ENCODE results near the gene MARCKSL1. TPM values are rescaled to one million over a fixed set of nuclear protein-coding genes. Genes with fewer than 3 reads are reported as not detected.

MARCKSL1 gene
- total RNA-seq, 1 experiment from 2014 or later = 457 TPM

DNA sequence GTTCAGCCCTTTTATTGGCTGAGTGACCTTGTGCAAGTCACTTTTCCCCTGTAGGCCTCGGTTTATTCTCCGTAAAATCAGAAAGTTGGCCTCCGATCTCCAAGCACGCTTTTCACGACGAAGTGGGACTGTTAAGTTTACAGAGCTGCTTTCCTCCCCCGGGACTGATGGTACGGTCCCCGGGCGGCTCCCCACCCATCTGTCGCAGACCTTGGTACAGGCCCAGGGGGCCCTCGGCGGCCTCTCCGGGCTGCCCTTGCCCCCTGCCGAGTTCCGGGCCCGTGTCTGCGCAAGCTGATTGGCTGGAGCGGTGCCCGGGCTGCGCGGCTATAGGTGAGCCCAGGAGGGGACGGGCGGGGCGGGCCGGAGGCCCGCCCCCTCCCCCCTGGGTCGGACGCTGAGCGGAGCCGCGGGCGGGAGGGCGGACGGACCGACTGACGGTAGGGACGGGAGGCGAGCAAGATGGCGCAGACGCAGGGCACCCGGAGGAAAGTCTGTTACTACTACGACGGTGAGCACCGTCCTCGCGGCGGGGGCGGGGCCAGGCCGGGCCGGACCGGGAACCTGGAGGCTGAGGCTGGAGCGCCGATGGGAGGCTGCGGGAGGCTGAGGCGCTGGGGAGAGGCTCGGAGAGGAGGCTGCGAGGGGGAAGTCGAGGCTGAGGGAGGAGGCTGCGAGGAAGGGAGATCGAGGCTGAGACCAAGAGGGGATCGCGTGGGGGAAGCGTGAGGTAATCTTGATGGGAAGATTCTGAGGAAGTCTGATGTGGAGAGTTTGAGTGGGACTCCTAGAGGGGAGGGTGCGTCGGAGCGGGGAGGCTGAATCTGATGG, 44.1 kb downstream of the MARCKSL1 start, which contains the start of gene HDAC1:
TSS of gene HDAC1 (plus strand) at position 376 of the 831 bp plus-strand sequence. CDS start at position 463, 87 bp downstream.
- no peak within 1 kb of the TSS for H2BK120ac ChIP-seq (ENCODE audit: low read depth, low read length, poor library complexity, severe bottlenecking)
- H3K79me1 ChIP-seq (ENCODE audit: insufficient read depth, low read depth, low read length, poor library complexity, severe bottlenecking) = peaks cover 10% of the 10 kb centered on the region
- H2AK5ac ChIP-seq (ENCODE audit: insufficient read length, low read length) = no peak within 1 kb of the TSS
- H3K23me2 ChIP-seq (ENCODE audit: insufficient read length, low read depth, low read length, poor library complexity, severe bottlenecking) = peaks cover 5% of the 10 kb centered on the region
- H2BK20ac ChIP-seq (ENCODE audit: low read depth, low read length, poor library complexity, severe bottlenecking) = no peak within 1 kb of the TSS
- H3K23ac ChIP-seq (ENCODE audit: insufficient read length, low read depth, low read length) = no peak within 1 kb of the TSS
- H3K36me3 Mint-ChIP-seq (ENCODE audit: insufficient read depth in 1 of 3, low read depth in 3 of 3) = peaks cover 6 to 18% (median 14%) of the 10 kb centered on the region in 3 experiments; a peak in 5 of 7 replicates
- H3K4ac ChIP-seq (ENCODE audit: low read depth, low read length) = no peak within 1 kb of the TSS
- no peak within 1 kb of the TSS for H2BK12ac ChIP-seq (ENCODE audit: insufficient read length, low read depth, low read length)
- no peak within 1 kb of the TSS for H3K56ac ChIP-seq (ENCODE audit: insufficient read length, low read depth, low read length)
- peak within 1 kb of the TSS; percentile 97 to 100 for H3K4me3 Mint-ChIP-seq
- H3K9ac ChIP-seq (ENCODE audit: extremely low read depth, insufficient read length, low read length) = peak within 1 kb of the TSS; percentile 48
- H3T11ph ChIP-seq (ENCODE audit: low read length) = no peak within 1 kb of the TSS
- peak within 1 kb of the TSS; percentile 68 for H3K18ac ChIP-seq (ENCODE audit: insufficient read length, low read depth, low read length)
- H3K9me3 Mint-ChIP-seq = peaks cover 0 to 3% of the 10 kb centered on the region in 2 experiments; a peak in 1 of 5 replicates
- peak within 1 kb of the TSS; percentile 91 to 94 (median 94); a peak in 6 of 7 replicates for H3K27ac Mint-ChIP-seq
- H4K5ac ChIP-seq (ENCODE audit: insufficient read length, low read depth, low read length) = no peak within 1 kb of the TSS
- H4K91ac ChIP-seq (ENCODE audit: insufficient read length, low read depth, low read length) = no peak within 1 kb of the TSS
- WGBS (ENCODE audit: extremely low coverage, insufficient read length, low lambda C conversion rate) = no CpG with 5 or more reads among the region's 67 CpGs
- no peaks in the 10 kb centered on the region for H3K27me3 ChIP-seq (ENCODE audit: insufficient read depth, low read length)
- peak within 1 kb of the TSS; percentile 59 for H3K4me2 ChIP-seq (ENCODE audit: insufficient read depth, insufficient read length, low read length)
- H3K14ac ChIP-seq (ENCODE audit: insufficient read depth, low read length) = peak within 1 kb of the TSS; percentile 92
- peak; percentile 94 for DNase-seq
- H4K8ac ChIP-seq (replicated peaks; ENCODE audit: insufficient read length, low read depth, low read length) = no peak within 1 kb of the TSS
- H3K27me3 Mint-ChIP-seq (ENCODE audit: low read depth) = no peaks in the 10 kb centered on the region
- no peaks in the 10 kb centered on the region for H4K20me1 ChIP-seq (ENCODE audit: control insufficient read depth, insufficient read depth, insufficient read length)
- H3K9me3 ChIP-seq (ENCODE audit: control insufficient read depth, low read depth, low read length) = no peaks in the 10 kb centered on the region
- H2BK15ac ChIP-seq (ENCODE audit: low read depth, low read length) = no peak within 1 kb of the TSS
- no peaks in the 10 kb centered on the region for H3K4me1 ChIP-seq (ENCODE audit: insufficient read depth, low read length)
- TF ChIP-seq, protein P1, sequence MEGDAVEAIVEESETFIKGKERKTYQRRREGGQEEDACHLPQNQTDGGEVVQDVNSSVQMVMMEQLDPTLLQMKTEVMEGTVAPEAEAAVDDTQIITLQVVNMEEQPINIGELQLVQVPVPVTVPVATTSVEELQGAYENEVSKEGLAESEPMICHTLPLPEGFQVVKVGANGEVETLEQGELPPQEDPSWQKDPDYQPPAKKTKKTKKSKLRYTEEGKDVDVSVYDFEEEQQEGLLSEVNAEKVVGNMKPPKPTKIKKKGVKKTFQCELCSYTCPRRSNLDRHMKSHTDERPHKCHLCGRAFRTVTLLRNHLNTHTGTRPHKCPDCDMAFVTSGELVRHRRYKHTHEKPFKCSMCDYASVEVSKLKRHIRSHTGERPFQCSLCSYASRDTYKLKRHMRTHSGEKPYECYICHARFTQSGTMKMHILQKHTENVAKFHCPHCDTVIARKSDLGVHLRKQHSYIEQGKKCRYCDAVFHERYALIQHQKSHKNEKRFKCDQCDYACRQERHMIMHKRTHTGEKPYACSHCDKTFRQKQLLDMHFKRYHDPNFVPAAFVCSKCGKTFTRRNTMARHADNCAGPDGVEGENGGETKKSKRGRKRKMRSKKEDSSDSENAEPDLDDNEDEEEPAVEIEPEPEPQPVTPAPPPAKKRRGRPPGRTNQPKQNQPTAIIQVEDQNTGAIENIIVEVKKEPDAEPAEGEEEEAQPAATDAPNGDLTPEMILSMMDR (conservative IDR thresholded peaks at IDR 0.05) = no peak
- H2AFZ ChIP-seq (ENCODE audit: low read length) = no peak within 1 kb of the TSS
- H3K4me1 Mint-ChIP-seq = peaks cover 17 to 19% of the 10 kb centered on the region in 2 experiments
- H3K79me2 ChIP-seq (ENCODE audit: insufficient read depth, low read length) = peaks cover 8% of the 10 kb centered on the region; the same call in 1 of the 2 replicates
- H3K27ac ChIP-seq (ENCODE audit: insufficient read length, low read depth, low read length) = no peak within 1 kb of the TSS
- no peak within 1 kb of the TSS for H2BK5ac ChIP-seq (ENCODE audit: insufficient read length, low read length)

Data from H9 (cell line).